Brain pericyte (primary cell): ENCODE measurements around the gene OR5H14.
"Not testable (repeated sequence)": the region's sequence is repeated elsewhere in the genome, so short reads cannot be mapped to it uniquely, and the experiment has no call there.

Source experiments
- DNase-seq: peaks from one replicate; pipeline ENCODE4 v3.0.0-alpha.2; 2012; ENCODE audit warnings: low read depth, low spot score

Gene OR5H14

DNA sequence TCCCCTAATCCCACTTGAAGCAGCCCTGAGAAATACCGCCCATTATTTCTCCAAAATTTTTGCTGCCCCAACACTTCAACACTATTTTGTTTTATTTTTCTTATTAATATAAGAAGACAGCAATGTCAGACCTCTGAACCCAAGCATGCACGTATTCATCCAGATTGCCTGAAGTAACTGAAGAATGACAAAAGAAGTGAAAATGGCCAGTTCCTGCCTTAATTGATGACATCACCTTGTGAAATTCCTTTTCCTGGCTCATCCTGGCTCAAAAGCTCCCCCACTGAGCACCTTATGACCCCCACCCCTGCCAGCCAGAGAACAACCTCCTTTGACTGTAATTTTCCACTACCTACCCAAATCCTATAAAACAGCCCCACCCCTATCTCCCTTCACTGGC, 49.0 kb downstream of the OR5H14 start:
- DNase-seq: not testable (repeated sequence)

DNA sequence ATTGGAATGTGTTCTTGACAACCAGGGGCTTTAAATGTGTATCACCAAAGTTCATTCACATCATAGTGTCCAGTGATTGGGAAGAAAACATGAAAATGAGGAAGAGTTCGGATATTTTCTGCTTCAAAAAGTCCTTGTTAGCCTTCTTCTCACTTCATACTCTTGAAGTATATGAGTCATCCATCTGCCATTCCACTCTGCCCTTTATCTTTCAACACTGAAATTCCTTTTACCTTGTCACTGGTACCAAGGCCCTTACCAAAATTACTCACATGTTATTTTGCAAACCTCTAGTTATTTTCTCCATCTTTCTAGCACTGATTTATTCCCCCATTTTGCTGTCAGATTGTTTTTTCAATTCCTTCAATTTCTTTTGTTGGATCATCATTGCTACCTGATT, 51.7 kb downstream of the OR5H14 start:
- DNase-seq: no peak
